Mucosa of descending colon (tissue), 3 donors: Measurements from ENCODE around the gene TFAP2A. TPM values are rescaled to one million over a fixed set of nuclear protein-coding genes. Genes with fewer than 3 reads are reported as not detected.

Source experiments
- ATAC-seq: fragments of 200-7000 bp; cut with Tn5 transposase; one replicate; pipeline ENCODE4 v1.9.1; 2020; ENCODE audit warnings: mild to moderate bottlenecking, moderate library complexity
- DNase-seq, 3 donors: peaks; one replicate each; pipeline ENCODE4 v3.0.0-alpha.2; 2020
- H3K36me3 ChIP-seq: fragments of 200-600 bp; one replicate; pipeline ENCODE4 v1.8.0; 2021; ENCODE audit warnings: low read depth, mild to moderate bottlenecking
- H3K4me1 ChIP-seq: fragments of 200-600 bp; one replicate; pipeline ENCODE4 v1.8.0; 2021; ENCODE audit warnings: low read depth, mild to moderate bottlenecking
- H3K4me3 ChIP-seq: fragments of 200-600 bp; one replicate; pipeline ENCODE4 v1.8.0; 2021; ENCODE audit warnings: mild to moderate bottlenecking
- H3K9me3 ChIP-seq: fragments of 200-600 bp; one replicate; pipeline ENCODE4 v1.8.0; 2021; ENCODE audit warnings: mild to moderate bottlenecking
- CTCF ChIP-seq: fragments of 200-600 bp; IDR thresholded peaks from one replicate; pipeline ENCODE4 v1.8.0; 2022; ENCODE audit warnings: antibody characterized with exemption, mild to moderate bottlenecking
- intact Hi-C, 2 donors: fragments of 100-400 bp; cut with DNase I in 1 of 2; cut with micrococcal nuclease in 1 of 2; formaldehyde crosslinking; loops; one replicate each; pipeline versions ENCODE4 v1.11.0 to v1.11.1; 2022; cut with DNase I, micrococcal nuclease
- total RNA-seq, 3 donors: library from RNA; stranded (reverse); fragmentation: NEBNext Ultra II Directional in 2 of 3; extraction: Animal tissue kit (Norgen Biotek cat#: 25700) in 2 of 3; gene quantifications; one replicate each; pipeline versions ENCODE4 v1.2.1 to v1.2.4, GENCODE V29; 2021 to 2023
- donor health status: DM: no; HTN: no; CAD: no; lungs with moderate emphysema.
- donor health status: DM: no; HTN: no; CAD: no.
- donor health status: DM: no; HTN: yes; CAD: no.

Gene TFAP2A
- total RNA-seq, 3 donors from 2014 or later, result 0.09 to 0.98 (median 0.53) TPM

DNA sequence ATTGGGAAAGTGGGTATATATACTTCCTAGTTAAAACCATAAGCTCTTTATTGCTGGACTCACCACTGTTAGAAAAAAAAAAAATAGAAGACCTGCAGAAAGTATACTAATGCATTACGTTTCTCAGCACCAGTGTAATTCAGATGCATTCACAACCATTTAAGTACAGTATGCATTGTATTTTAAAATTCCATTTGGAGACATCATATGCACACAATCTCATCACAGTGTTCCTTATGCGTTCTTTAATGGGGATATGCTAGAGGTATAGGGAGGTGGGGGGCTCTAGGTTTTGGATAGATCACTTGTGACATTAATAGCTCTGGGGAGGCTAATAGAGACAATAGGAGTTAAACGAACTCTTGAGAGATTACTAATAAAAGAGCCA, 9.4 kb downstream of the TFAP2A start:
- Histone ChIP-seq H3K4me3 (no peak overlapping the region), H3K36me3 (no peaks in the 10 kb centered on the region), H3K4me1 (no peaks in the 10 kb centered on the region), H3K9me3 (peaks cover 4% of the 10 kb centered on the region)
- DNase-seq, result no peak
- intact Hi-C loops, result no loop called here
- no peak for ATAC-seq
- TF ChIP-seq CTCF, result no peak

- DNase-seq (no peak), ATAC-seq (no peak)
- H3K4me1 ChIP-seq, result no peaks in the 10 kb centered on the region
- intact Hi-C loops, result no loop called here
- H3K36me3 ChIP-seq, result no peaks in the 10 kb centered on the region
- H3K4me3 ChIP-seq, result no peak overlapping the region
- H3K9me3 ChIP-seq, result peaks cover 4% of the 10 kb centered on the region
- no peak for TF ChIP-seq CTCF
These were observed 9.9 kb downstream of the TFAP2A start for GRCh38 chr6:10404799-10405512.

- intact Hi-C loops, result no loop called here
- ATAC-seq (peak; percentile 98), DNase-seq (peak; percentile 92 to 96 (median 94))
- Histone ChIP-seq H3K36me3 (no peaks in the 10 kb centered on the region), H3K4me1 (no peaks in the 10 kb centered on the region), H3K4me3 (no peak overlapping the region), H3K9me3 (peaks cover 4% of the 10 kb centered on the region)
- TF ChIP-seq CTCF, result no peak
These were observed 10.6 kb downstream of the TFAP2A start for GRCh38 chr6:10404107-10404798.

DNA sequence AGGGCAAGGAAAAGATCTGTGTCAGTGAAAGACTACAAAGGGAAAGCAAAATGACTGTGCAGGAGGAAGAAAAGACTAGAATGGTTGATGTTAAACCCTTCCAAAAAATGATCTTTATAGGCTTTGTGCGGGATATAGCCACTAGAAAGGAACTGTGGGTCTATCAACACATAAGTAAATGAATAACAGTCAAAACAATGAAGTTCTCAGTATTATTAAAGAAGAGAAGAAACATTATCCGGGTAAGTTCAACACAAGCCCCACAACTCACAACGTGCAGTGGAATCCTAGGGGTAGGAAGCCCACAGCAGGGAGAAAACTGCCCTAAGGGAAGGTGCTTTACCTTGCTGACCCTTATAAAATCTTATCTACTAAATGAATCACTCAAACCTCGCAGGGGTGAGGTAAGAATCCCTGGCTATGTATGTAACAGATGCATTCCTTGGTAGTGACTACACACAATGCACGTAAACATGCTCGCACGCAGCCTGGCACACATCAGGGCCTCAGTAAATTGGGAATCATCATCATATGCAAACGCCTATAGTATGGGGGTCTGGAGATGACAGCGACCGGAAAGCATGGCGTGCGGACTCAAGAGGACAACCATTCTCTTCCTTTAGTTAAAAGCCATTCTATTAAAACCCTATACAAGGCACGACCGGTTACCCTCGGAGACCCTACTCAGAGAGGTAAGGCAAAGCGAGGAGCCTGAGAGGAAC, 11.3 kb downstream of the TFAP2A start:
- DNase-seq (no peak), ATAC-seq (peak; percentile 8)
- TF ChIP-seq CTCF, result no peak
- no peaks in the 10 kb centered on the region for H3K4me1 ChIP-seq
- no peaks in the 10 kb centered on the region for H3K36me3 ChIP-seq
- no peak overlapping the region for H3K4me3 ChIP-seq
- H3K9me3 ChIP-seq, result peaks cover 4% of the 10 kb centered on the region
- intact Hi-C loops, result no loop called here

GRCh38 chr6:10402648-10403311, 12.1 kb downstream of the TFAP2A start:
- intact Hi-C loops, result no loop called here
- DNase-seq, result no peak
- no peaks in the 10 kb centered on the region for H3K4me1 ChIP-seq
- no peaks in the 10 kb centered on the region for H3K36me3 ChIP-seq
- H3K4me3 ChIP-seq, result no peak overlapping the region
- H3K9me3 ChIP-seq, result peaks cover 4% of the 10 kb centered on the region
- no peak for ATAC-seq
- no peak for TF ChIP-seq CTCF
